Measurements from ENCODE around the gene TRNAU1AP.

- no peak for TF ChIP-seq CTCF (IDR thresholded peaks at IDR 0.05)
- no peak for TF ChIP-seq POLR2A (IDR thresholded peaks at IDR 0.05)
Observed at GRCh38 chr1:28564310-28564709, 11.4 kb downstream of the TRNAU1AP start.
